IPS-NIHi7 (cell line): Measurements from ENCODE around the gene SESN2.
"Not testable (repeated sequence)": the region's sequence is repeated elsewhere in the genome, so short reads cannot be mapped to it uniquely, and the experiment has no call there.

Experiments
- DNase-seq: peaks from one replicate; pipeline ENCODE4 v3.0.0; 2012; ENCODE audit warnings: mixed read lengths; ENCODE audit errors: extremely low spot score

The SESN2 gene

GRCh38 chr1:28327431-28327830, 68.1 kb downstream of the SESN2 start:
- DNase-seq = not testable (repeated sequence)

DNA sequence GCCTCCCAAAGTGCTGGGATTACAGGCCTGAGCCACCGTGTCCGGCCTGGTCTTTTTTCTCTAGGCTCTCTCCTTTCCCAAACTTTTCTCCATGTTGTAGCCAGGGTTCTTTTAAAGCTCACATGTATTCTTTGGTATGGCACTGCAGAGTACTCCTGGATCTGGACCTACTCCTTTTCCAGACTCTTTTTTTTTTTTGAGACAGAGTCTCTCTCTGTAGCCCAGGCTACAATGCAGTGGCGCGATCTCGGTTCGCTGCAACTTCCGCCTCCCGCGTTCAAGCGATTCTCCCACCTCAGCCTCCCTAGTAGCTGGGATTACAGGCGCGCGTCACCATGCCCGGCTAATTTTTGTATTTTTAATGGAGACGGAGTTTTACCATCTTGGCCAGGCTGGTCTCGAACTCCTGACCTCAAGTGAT, 68.9 kb downstream of the SESN2 start:
- DNase-seq = no peak

DNA sequence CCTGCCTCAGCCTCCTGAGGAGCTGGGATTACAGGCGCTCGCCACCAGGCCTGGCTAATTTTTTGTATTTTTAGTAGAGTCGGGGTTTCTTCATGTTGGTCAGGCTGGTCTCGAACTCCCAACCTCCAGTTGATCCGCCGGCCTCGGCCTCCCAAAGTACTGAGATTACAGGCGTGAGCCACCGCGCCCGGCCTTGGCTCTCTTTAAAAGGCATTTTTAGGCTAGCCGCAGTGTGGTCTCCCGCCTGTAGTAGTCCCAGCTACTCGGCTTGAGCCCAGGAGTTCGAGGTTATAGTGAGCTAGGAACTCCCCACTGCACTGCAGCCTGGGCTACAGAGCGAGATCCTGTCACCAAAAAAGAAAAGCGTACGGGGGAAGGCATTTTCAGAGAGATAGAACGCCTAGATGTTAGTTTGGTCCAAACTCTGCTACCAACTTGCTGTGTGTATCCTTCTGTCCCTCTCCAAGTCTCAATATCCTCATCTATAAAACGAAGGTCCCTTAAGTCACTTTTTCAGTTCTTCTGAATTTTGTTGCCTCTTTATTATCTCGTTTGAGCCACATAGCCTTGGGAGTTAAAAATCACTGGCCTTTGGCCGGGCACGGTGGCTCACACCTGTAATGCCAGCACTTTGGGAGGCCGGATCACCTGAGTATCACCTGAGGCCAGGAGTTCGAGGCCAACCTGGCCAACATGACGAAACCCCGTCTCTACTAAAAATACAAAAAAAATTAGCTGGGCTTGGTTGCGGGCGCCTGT, 70.3 kb downstream of the SESN2 start:
- no peak for DNase-seq
